Endothelial cell of umbilical vein (primary cell): ENCODE measurements around the gene UGCG. TPM values are rescaled to one million over a fixed set of nuclear protein-coding genes. Genes with fewer than 3 reads are reported as not detected.

Experiments used
- BruUV-seq: library from RNA; stranded (reverse); fragments of 400-500 nt; replicated peaks from 2 replicates; lab custom pipeline; 2021; lab: Mats Ljungman, UMichigan
- CTCF ChIA-PET: fragments of 300-600, 350-600 bp; sonication (Branson Sonifier 250); formaldehyde crosslinking; loops from one replicate; lab custom pipeline; 2021; ENCODE audit warnings: antibody characterized with exemption, inconsistent platforms; lab: Charles Lee
- POLR2A ChIA-PET: fragments of 300-600, 350-600 bp; sonication (Branson Sonifier 250); formaldehyde crosslinking; loops from one replicate; lab custom pipeline; 2021; ENCODE audit warnings: antibody characterized with exemption, inconsistent platforms; lab: Charles Lee
- DNase-seq: peaks from one replicate; pipeline ENCODE4 v3.0.0-alpha.2; 2011; ENCODE audit warnings: low read depth, low spot score
- FAIRE-seq: peaks from 2 replicates; lab custom pipeline; 2011; peaks lifted over from hg19 to GRCh38; lab: Jason Lieb, UNC
- H2AFZ ChIP-seq: 2 replicates; pipeline ENCODE4 v1.6.0; 2012; ENCODE audit warnings: low read depth, low read length, control low read depth, inconsistent platforms
- H3K27ac ChIP-seq: 2 replicates; pipeline ENCODE4 v1.5.1; 2011; ENCODE audit warnings: low read depth, mild to moderate bottlenecking, control low read depth, low read length, moderate library complexity; ENCODE audit not compliant: insufficient read depth
- H3K27me3 ChIP-seq, 2 experiments: 2 replicates each; pipeline versions ENCODE4 v1.6.0 to v1.6.1; 2011; ENCODE audit warnings: low read length in 2 of 2, mixed read lengths in 1 of 2; ENCODE audit not compliant: control insufficient read depth in 2 of 2, insufficient read depth in 2 of 2
- H3K36me3 ChIP-seq, 2 experiments: 2 replicates in 1 of 2; 3 replicates in 1 of 2; pipeline ENCODE4 v1.5.1; 2011; ENCODE audit warnings: low read length in 2 of 2, mild to moderate bottlenecking in 1 of 2, moderate library complexity in 1 of 2; ENCODE audit not compliant: control insufficient read depth in 2 of 2, insufficient read depth in 2 of 2; ENCODE audit errors: extremely low read depth in 1 of 2
- H3K4me1 ChIP-seq: 3 replicates; pipeline ENCODE4 v1.5.1; 2011; ENCODE audit warnings: mild to moderate bottlenecking, low read length; ENCODE audit not compliant: control insufficient read depth, insufficient read depth; ENCODE audit errors: extremely low read depth
- H3K4me2 ChIP-seq: 2 replicates; pipeline ENCODE4 v1.6.1; 2011; ENCODE audit warnings: low read length, control low read depth, mixed read lengths; ENCODE audit not compliant: insufficient read depth
- H3K4me3 ChIP-seq, 3 experiments: fragments of 200-600 bp in 1 of 3; sonication (generic), shearing (Covaris generic) in 1 of 3; replicated peaks in 1 of 3; 2 replicates each; pipeline ENCODE4 v1.5.1; 2011 to 2016; ENCODE audit warnings: control low read depth in 3 of 3, low read length in 3 of 3, mild to moderate bottlenecking in 2 of 3, inconsistent platforms in 1 of 3, low read depth in 1 of 3, moderate library complexity in 1 of 3; ENCODE audit not compliant: insufficient read depth in 1 of 3
- H3K79me2 ChIP-seq: 2 replicates; pipeline ENCODE4 v1.6.0; 2012; ENCODE audit warnings: low read length, inconsistent platforms; ENCODE audit not compliant: control insufficient read depth, insufficient read depth
- H3K9ac ChIP-seq: replicated peaks from 2 replicates; pipeline ENCODE3; 2011; ENCODE audit warnings: low read length, control low read depth; ENCODE audit not compliant: insufficient read depth; ENCODE audit errors: extremely low read depth
- H3K9me1 ChIP-seq: replicated peaks from 3 replicates; pipeline ENCODE4 v1.6.0; 2011; ENCODE audit warnings: mild to moderate bottlenecking, low read length; ENCODE audit not compliant: control insufficient read depth, insufficient read depth; ENCODE audit errors: extremely low read depth
- H3K9me3 ChIP-seq: replicated peaks from 2 replicates; pipeline ENCODE4 v1.5.1; 2012; ENCODE audit warnings: low read length, inconsistent platforms; ENCODE audit not compliant: control insufficient read depth, insufficient read depth
- H4K20me1 ChIP-seq: replicated peaks from 2 replicates; pipeline ENCODE3; 2011; ENCODE audit warnings: mild to moderate bottlenecking, low read length; ENCODE audit not compliant: control insufficient read depth, insufficient read depth; ENCODE audit errors: extremely low read depth
- FOS ChIP-seq: IDR thresholded peaks from 2 replicates; pipeline ENCODE4 v1.6.1; 2011; ENCODE audit warnings: mild to moderate bottlenecking, low read length, moderate library complexity, borderline replicate concordance; ENCODE audit not compliant: insufficient read depth
- GATA2 ChIP-seq: IDR thresholded peaks from 2 replicates; pipeline ENCODE4 v1.7.0; 2011; ENCODE audit warnings: low read depth, mild to moderate bottlenecking, moderate library complexity, mixed read lengths, low read length; ENCODE audit not compliant: insufficient read length, insufficient read depth
- JUN ChIP-seq: IDR thresholded peaks from 2 replicates; pipeline ENCODE4 v1.6.1; 2011; ENCODE audit warnings: borderline replicate concordance, low read depth; ENCODE audit not compliant: insufficient read length, insufficient read depth
- MYC ChIP-seq: IDR thresholded peaks from one replicate; pipeline ENCODE4 v1.6.1; 2011; ENCODE audit warnings: mild to moderate bottlenecking, low read depth, low read length
- POLR2A ChIP-seq: IDR thresholded peaks from 2 replicates; pipeline ENCODE4 v1.6.1; 2012; ENCODE audit warnings: low read depth, mild to moderate bottlenecking, control low read depth, low read length
- POLR2AphosphoS5 ChIP-seq: IDR thresholded peaks from 2 replicates; pipeline ENCODE4 v1.6.1; 2012; ENCODE audit warnings: low read depth, mild to moderate bottlenecking, control low read depth, low read length, moderate library complexity; ENCODE audit not compliant: insufficient read depth
- dilution Hi-C: fragments of 300-500 bp; cut with MboI; formaldehyde crosslinking; loops from one replicate; pipeline ENCODE4 v1.15.0; 2019; ENCODE audit warnings: low sequenced_read_pairs; ENCODE audit not compliant: extremely low pct_ligation_motif_present
- intact Hi-C: fragments of 100-400 bp; cut with micrococcal nuclease; formaldehyde crosslinking; loops from one replicate; pipeline ENCODE4 v1.10.0; 2022
- polyA plus RNA-seq, 4 experiments: library from polyadenylated mRNA; depleted of rRNA in 3 of 4; stranded (reverse) in 3 of 4; unstranded in 1 of 4; fragments of >200 nt; gene quantifications; 2 replicates each; pipeline versions ENCODE4 v1.2.1 to v1.2.3, GENCODE V29; 2011 to 2012; ENCODE audit warnings: missing spikeins in 1 of 4
- total RNA-seq: library from RNA; stranded (reverse); gene quantifications from 2 replicates; pipeline ENCODE4 v1.2.3, GENCODE V29; 2021
- TF ChIP-seq, protein P1 (sequence below), 2 donors: IDR thresholded peaks; 1 replicate in 1 of 2; 2 replicates in 1 of 2; pipeline ENCODE4 v1.5.1; 2011; ENCODE audit warnings: low read length in 2 of 2, mild to moderate bottlenecking in 2 of 2, moderate library complexity in 2 of 2, control low read depth in 1 of 2, inconsistent platforms in 1 of 2, low read depth in 1 of 2; ENCODE audit not compliant: insufficient read depth in 1 of 2; ENCODE audit errors: extremely low read depth in 1 of 2
- TF ChIP-seq, protein P2 (sequence below): IDR thresholded peaks from 2 replicates; pipeline ENCODE4 v1.6.1; 2011; ENCODE audit not compliant: insufficient read depth, insufficient read length

UGCG gene
- total and polyA plus RNA-seq, 2 donors (not counting 3 experiments of a cell fraction or from before 2014, with no cell fraction given) = 28.5 to 38.5 TPM

DNA sequence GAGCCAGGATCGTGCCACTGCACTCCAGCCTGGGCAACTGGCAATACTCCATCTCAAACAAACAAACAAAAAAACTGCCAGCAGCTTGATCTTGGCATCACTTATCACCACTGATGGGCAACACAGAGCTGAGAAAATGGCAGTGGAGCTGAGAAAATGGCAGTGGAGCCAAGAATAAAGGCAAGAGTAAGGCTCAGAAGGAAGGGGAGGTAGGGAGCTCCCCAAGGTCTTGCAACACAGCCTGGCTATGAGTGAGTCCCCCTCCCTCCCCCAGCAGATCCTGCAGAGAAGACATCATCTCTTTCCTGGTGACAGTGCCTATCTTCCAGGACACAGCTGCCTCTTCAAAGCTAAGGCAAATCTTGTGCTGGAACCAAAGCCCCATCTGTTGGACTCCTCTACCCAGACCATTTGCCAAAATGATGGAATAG is 70.3 kb downstream of the UGCG start:
- Histone ChIP-seq H2AFZ (no peak overlapping the region), H3K9me1 (no peaks in the 10 kb centered on the region), H3K27me3 (no peaks in the 10 kb centered on the region), H3K4me3 (no peak overlapping the region), H3K36me3 (no peaks in the 10 kb centered on the region), H3K4me1 (no peaks in the 10 kb centered on the region), H3K79me2 (no peaks in the 10 kb centered on the region), H3K9ac (no peak overlapping the region), H4K20me1 (no peaks in the 10 kb centered on the region), H3K4me2 (no peak overlapping the region), H3K9me3 (no peaks in the 10 kb centered on the region), H3K27ac (no peak overlapping the region)
- intact Hi-C loops (no loop called here), dilution Hi-C loops (no loop called here)
- DNase-seq (no peak), FAIRE-seq (peak; percentile 35)
- ChIA-PET POLR2A (no interaction called here), CTCF (no interaction called here)
- no TSS peak for BruUV-seq
- TF ChIP-seq, protein P1, sequence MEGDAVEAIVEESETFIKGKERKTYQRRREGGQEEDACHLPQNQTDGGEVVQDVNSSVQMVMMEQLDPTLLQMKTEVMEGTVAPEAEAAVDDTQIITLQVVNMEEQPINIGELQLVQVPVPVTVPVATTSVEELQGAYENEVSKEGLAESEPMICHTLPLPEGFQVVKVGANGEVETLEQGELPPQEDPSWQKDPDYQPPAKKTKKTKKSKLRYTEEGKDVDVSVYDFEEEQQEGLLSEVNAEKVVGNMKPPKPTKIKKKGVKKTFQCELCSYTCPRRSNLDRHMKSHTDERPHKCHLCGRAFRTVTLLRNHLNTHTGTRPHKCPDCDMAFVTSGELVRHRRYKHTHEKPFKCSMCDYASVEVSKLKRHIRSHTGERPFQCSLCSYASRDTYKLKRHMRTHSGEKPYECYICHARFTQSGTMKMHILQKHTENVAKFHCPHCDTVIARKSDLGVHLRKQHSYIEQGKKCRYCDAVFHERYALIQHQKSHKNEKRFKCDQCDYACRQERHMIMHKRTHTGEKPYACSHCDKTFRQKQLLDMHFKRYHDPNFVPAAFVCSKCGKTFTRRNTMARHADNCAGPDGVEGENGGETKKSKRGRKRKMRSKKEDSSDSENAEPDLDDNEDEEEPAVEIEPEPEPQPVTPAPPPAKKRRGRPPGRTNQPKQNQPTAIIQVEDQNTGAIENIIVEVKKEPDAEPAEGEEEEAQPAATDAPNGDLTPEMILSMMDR (IDR thresholded peaks at IDR 0.05; ENCODE audit: extremely low read depth in 1 of 2, insufficient read depth in 1 of 2, low read depth in 1 of 2, low read length in 2 of 2) = no peak
- TF ChIP-seq FOS = no peak
- TF ChIP-seq, protein P2, sequence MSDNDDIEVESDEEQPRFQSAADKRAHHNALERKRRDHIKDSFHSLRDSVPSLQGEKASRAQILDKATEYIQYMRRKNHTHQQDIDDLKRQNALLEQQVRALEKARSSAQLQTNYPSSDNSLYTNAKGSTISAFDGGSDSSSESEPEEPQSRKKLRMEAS = no peak
- no peak for TF ChIP-seq POLR2A
- no peak for TF ChIP-seq MYC
- TF ChIP-seq POLR2AphosphoS5 = no peak
- no peak for TF ChIP-seq GATA2
- no peak for TF ChIP-seq JUN
